Kidney epithelial cell (primary cell): Measurements from ENCODE around the gene MAPK13. TPM values are rescaled to one million over a fixed set of nuclear protein-coding genes. Genes with fewer than 3 reads are reported as not detected.

Experiments
- DNase-seq: peaks from one replicate; pipeline ENCODE4 v3.0.0-alpha.2; 2010; ENCODE audit warnings: low read depth
- H3K27me3 ChIP-seq: 2 replicates; pipeline ENCODE4 v1.6.0; 2011; ENCODE audit warnings: low read length; ENCODE audit not compliant: control insufficient read depth, insufficient read depth
- H3K36me3 ChIP-seq: 2 replicates; pipeline ENCODE4 v1.5.1; 2011; ENCODE audit warnings: low read length; ENCODE audit not compliant: control insufficient read depth, insufficient read depth
- H3K4me3 ChIP-seq: 2 replicates; pipeline ENCODE4 v1.5.1; 2011; ENCODE audit warnings: low read depth, mild to moderate bottlenecking, control low read depth, low read length
- CTCF ChIP-seq: IDR thresholded peaks from 2 replicates; pipeline ENCODE4 v1.5.1; 2011; ENCODE audit warnings: mild to moderate bottlenecking, moderate library complexity, low read length, control low read depth, inconsistent platforms; ENCODE audit not compliant: insufficient read depth, poor library complexity, severe bottlenecking
- total RNA-seq: library from RNA; depleted of rRNA; stranded (reverse); fragments of >200 nt; gene quantifications from 2 replicates; pipeline ENCODE4 v1.2.3, GENCODE V29; 2015

The MAPK13 gene
- total RNA-seq, 1 donor from 2014 or later = 51.3 TPM

GRCh38 chr6:36132246-36132895 lies 2.1 kb downstream of the MAPK13 start:
- no peak overlapping the region for H3K4me3 ChIP-seq

GRCh38 chr6:36133148-36133547 lies 2.8 kb downstream of the MAPK13 start:
- DNase-seq = no peak
- Histone ChIP-seq H3K27me3 (no peaks in the 10 kb centered on the region), H3K36me3 (no peaks in the 10 kb centered on the region), H3K4me3 (no peak overlapping the region)
- TF ChIP-seq CTCF = no peak

More at GRCh38 chr6:36132246-36132895, 2.1 kb downstream of the MAPK13 start:
- Histone ChIP-seq H3K27me3 (no peaks in the 10 kb centered on the region), H3K36me3 (no peaks in the 10 kb centered on the region)
- no peak for TF ChIP-seq CTCF
- no peak for DNase-seq

GRCh38 chr6:36133912-36134311 lies 3.6 kb downstream of the MAPK13 start:
- H3K36me3 ChIP-seq = no peaks in the 10 kb centered on the region
- DNase-seq = no peak
- H3K27me3 ChIP-seq = no peaks in the 10 kb centered on the region
- no peak overlapping the region for H3K4me3 ChIP-seq
- no peak for TF ChIP-seq CTCF

- no peak overlapping the region for H3K4me3 ChIP-seq
- TF ChIP-seq CTCF = no peak
Measured at GRCh38 chr6:36135053-36135731, 4.9 kb downstream of the MAPK13 start.

GRCh38 chr6:36136034-36136433 lies 5.7 kb downstream of the MAPK13 start:
- DNase-seq = no peak
- no peaks in the 10 kb centered on the region for H3K36me3 ChIP-seq
- no peak overlapping the region for H3K4me3 ChIP-seq
- no peaks in the 10 kb centered on the region for H3K27me3 ChIP-seq
- no peak for TF ChIP-seq CTCF

More at GRCh38 chr6:36135053-36135731, 4.9 kb downstream of the MAPK13 start:
- Histone ChIP-seq H3K36me3 (no peaks in the 10 kb centered on the region), H3K27me3 (no peaks in the 10 kb centered on the region)
- DNase-seq = no peak
